ENCODE measurements around the gene ME1. TPM values are rescaled to one million over a fixed set of nuclear protein-coding genes. Genes with fewer than 3 reads are reported as not detected.

The ME1 gene
- total RNA-seq, 2 donors from 2014 or later, result 6.4 to 20.3 TPM

DNA sequence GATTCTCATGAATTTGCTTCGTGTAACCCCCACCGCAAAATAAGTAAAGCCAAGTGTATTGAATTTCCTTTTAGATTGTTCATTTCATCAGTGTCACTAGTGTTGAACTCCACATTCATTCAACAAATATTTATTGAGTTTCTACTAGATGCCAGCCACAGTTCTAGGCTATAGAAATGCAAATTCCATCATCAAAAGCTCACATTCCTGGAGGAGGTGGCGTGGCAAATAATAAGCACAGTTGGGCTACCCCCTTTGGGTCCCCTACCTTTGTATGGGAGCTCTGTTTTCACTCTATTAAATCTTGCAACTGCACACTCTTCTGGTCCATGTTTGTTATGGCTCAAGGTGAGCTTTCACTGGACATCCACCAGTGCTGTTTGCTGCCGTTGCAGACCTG lies 12.7 kb upstream of the ME1 start:
- DNase-seq (ENCODE audit: low spot score), result no peak
- intact Hi-C loops (cut with DNase I), result no loop called here
- Histone ChIP-seq H3K4me1 (replicated peaks) (no peaks in the 10 kb centered on the region), H3K9me3 (no peaks in the 10 kb centered on the region), H3K36me3 (no peaks in the 10 kb centered on the region), H3K27me3 (replicated peaks; ENCODE audit: insufficient read depth) (no peaks in the 10 kb centered on the region), H3K4me3 (no peak overlapping the region), H3K27ac (no peak overlapping the region)
- no peak for TF ChIP-seq POLR2A (IDR thresholded peaks at IDR 0.05)
- TF ChIP-seq POLR2AphosphoS5 (IDR thresholded peaks at IDR 0.05), result no peak
- TF ChIP-seq, protein P1, sequence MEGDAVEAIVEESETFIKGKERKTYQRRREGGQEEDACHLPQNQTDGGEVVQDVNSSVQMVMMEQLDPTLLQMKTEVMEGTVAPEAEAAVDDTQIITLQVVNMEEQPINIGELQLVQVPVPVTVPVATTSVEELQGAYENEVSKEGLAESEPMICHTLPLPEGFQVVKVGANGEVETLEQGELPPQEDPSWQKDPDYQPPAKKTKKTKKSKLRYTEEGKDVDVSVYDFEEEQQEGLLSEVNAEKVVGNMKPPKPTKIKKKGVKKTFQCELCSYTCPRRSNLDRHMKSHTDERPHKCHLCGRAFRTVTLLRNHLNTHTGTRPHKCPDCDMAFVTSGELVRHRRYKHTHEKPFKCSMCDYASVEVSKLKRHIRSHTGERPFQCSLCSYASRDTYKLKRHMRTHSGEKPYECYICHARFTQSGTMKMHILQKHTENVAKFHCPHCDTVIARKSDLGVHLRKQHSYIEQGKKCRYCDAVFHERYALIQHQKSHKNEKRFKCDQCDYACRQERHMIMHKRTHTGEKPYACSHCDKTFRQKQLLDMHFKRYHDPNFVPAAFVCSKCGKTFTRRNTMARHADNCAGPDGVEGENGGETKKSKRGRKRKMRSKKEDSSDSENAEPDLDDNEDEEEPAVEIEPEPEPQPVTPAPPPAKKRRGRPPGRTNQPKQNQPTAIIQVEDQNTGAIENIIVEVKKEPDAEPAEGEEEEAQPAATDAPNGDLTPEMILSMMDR (IDR thresholded peaks at IDR 0.05), result no peak
- 76% methylated on average over 4 of the region's 4 CpGs for WGBS

DNA sequence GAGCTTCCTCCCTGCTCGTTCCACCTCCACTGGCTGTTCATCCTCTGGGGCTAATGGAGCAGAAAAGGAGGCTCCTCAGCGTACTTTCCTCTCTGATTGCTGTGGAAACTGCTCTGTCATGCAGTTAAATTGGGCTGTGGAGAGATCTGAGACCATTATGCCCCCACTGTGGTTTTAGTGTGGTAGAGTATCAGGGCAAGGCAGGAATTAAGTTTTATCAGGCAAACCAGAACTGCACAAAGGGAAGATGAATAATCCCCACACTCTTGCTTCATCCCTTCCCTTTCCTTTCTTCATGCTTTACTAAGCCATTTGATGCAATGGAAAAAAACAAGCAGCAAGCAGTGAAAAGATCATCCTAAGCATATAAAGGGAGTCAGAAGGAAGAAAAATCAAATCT lies 11.9 kb upstream of the ME1 start:
- no peaks in the 10 kb centered on the region for H3K27me3 ChIP-seq (replicated peaks; ENCODE audit: insufficient read depth)
- no peak for DNase-seq (ENCODE audit: low spot score)
- H3K9me3 ChIP-seq, result no peaks in the 10 kb centered on the region
- no peaks in the 10 kb centered on the region for H3K4me1 ChIP-seq (replicated peaks)
- intact Hi-C loops (cut with DNase I), result no loop called here
- H3K4me3 ChIP-seq, result no peak overlapping the region
- 53% methylated on average over 2 of the region's 2 CpGs for WGBS
- H3K36me3 ChIP-seq, result no peaks in the 10 kb centered on the region
- no peak for TF ChIP-seq POLR2A (IDR thresholded peaks at IDR 0.05)
- no peak for TF ChIP-seq POLR2AphosphoS5 (IDR thresholded peaks at IDR 0.05)
- TF ChIP-seq, protein P1 (IDR thresholded peaks at IDR 0.05), result no peak
- H3K27ac ChIP-seq, result no peak overlapping the region

DNA sequence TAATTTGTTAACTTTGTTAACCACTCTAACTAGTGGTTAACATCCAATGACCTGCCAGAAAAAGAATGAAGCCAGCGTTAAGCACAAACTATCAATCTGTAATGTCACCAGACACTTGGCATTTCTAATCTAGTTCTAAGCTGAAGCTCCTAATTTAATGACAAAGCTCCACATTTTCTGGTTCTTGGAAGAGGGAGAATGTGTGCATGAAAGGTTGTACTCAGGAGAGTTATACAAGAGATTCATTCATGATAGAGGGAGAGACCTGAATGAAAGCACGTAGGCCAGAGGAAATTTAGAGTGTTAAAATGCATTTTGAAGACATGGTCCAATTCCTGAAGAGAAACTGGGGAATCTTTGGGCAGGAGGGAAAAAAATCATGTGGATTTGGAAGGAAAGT lies 8.3 kb upstream of the ME1 start:
- H3K4me1 ChIP-seq (replicated peaks), result no peaks in the 10 kb centered on the region
- 79% methylated on average over 2 of the region's 2 CpGs for WGBS
- no peak overlapping the region for H3K4me3 ChIP-seq
- H3K27ac ChIP-seq, result no peak overlapping the region
- H3K9me3 ChIP-seq, result no peaks in the 10 kb centered on the region
- intact Hi-C loops (cut with DNase I), result loop anchor here (5.0 kb wide), 1 partner anchor 212 kb away; no protein-coding TSS in a partner anchor
- DNase-seq (ENCODE audit: low spot score), result no peak
- H3K27me3 ChIP-seq (replicated peaks; ENCODE audit: insufficient read depth), result no peaks in the 10 kb centered on the region
- TF ChIP-seq, protein P1 (IDR thresholded peaks at IDR 0.05), result no peak
- TF ChIP-seq POLR2AphosphoS5 (IDR thresholded peaks at IDR 0.05) (no peak), POLR2A (IDR thresholded peaks at IDR 0.05) (no peak)
- no peaks in the 10 kb centered on the region for H3K36me3 ChIP-seq

DNA sequence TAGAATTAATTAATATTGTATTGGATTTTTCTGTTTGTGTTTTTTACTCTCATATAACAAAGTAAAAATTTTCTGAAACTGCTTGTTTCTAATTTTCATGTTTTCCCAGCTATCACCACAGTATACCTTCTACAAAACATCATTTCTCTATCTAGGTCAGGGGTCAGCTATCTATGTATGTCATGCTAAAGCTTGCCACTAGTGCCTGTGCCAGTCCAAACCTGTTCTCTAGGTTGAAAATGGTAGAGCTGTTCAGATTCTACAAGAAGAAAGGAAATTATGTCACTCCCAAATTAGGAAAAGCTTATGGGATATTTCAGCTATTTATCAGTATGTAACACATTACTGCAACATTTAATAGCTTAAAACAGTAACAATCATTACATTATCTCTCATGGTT lies 5.8 kb upstream of the ME1 start:
- no peaks in the 10 kb centered on the region for H3K4me1 ChIP-seq (replicated peaks)
- no peaks in the 10 kb centered on the region for H3K36me3 ChIP-seq
- intact Hi-C loops (cut with DNase I), result loop anchor here (5.0 kb wide), 1 partner anchor 209 kb away; no protein-coding TSS in a partner anchor
- no peak overlapping the region for H3K4me3 ChIP-seq
- DNase-seq (ENCODE audit: low spot score), result no peak
- no peak overlapping the region for H3K27ac ChIP-seq
- H3K27me3 ChIP-seq (replicated peaks; ENCODE audit: insufficient read depth), result no peaks in the 10 kb centered on the region
- H3K9me3 ChIP-seq, result no peaks in the 10 kb centered on the region
- TF ChIP-seq, protein P1 (IDR thresholded peaks at IDR 0.05), result no peak
- TF ChIP-seq POLR2AphosphoS5 (IDR thresholded peaks at IDR 0.05), result no peak
- no peak for TF ChIP-seq POLR2A (IDR thresholded peaks at IDR 0.05)

DNA sequence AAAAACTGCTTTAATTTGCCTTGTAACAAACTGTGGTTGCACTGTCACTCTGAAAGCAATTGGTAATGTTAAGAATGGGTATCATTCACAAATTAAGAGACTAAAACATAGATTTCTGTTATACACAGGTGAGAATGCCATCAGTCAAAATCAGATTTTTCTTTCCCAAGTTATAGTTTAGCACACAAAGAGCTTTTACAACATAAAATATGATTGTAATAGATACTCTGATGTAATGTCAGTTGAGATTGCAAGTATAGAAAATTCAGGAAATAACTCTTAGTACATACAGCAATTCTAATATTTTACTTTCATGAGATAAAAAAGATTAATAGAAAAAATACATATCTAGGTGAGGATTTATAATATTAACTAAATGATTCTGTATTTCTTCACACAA lies 2.3 kb upstream of the ME1 start:
- no peak overlapping the region for H3K27ac ChIP-seq
- H3K4me3 ChIP-seq, result no peak overlapping the region
- TF ChIP-seq, protein P1 (IDR thresholded peaks at IDR 0.05), result no peak
- TF ChIP-seq POLR2AphosphoS5 (IDR thresholded peaks at IDR 0.05) (no peak), POLR2A (IDR thresholded peaks at IDR 0.05) (no peak)
- H3K27me3 ChIP-seq (replicated peaks; ENCODE audit: insufficient read depth), result no peaks in the 10 kb centered on the region
- intact Hi-C loops (cut with DNase I), result no loop called here
- H3K4me1 ChIP-seq (replicated peaks), result no peaks in the 10 kb centered on the region
- no peaks in the 10 kb centered on the region for H3K9me3 ChIP-seq
- no peaks in the 10 kb centered on the region for H3K36me3 ChIP-seq
- no peak for DNase-seq (ENCODE audit: low spot score)

Measured in prostate gland (tissue), 2 donors.